Stimulated activated CD8-positive, alpha-beta memory T cell treated with anti-CD3 and anti-CD28 coated beads, Interleukin-15, amount 100 ng/mL, for 24 hours (primary cell): Measurements from ENCODE around the gene ANKRD40CL.
"Not testable (repeated sequence)": the region's sequence is repeated elsewhere in the genome, so short reads cannot be mapped to it uniquely, and the experiment has no call there.

ENCODE experiments used
- DNase-seq: peaks from one replicate; pipeline ENCODE4 v3.0.0-alpha.2; 2020; ENCODE audit warnings: low read depth

ANKRD40CL gene

DNA sequence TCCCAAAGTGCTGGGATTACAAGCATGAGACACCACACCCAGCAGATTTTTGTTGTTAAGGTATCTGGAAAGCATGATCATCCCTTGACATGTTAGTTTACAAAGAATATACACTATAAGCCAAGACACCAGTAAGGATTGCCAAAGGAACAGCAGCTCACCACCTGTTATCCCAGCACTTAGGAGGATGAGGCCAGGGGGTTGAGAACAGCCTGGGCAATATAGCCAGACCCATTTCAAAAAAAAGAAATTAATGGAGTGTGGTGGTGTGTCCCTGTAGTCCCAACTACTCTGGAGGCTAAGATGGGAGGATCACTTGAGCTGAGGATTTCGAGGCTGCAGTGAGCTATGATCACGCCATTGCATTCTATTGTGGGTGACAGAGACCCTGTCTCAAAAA, 5.1 kb downstream of the ANKRD40CL start:
- DNase-seq = no peak

DNA sequence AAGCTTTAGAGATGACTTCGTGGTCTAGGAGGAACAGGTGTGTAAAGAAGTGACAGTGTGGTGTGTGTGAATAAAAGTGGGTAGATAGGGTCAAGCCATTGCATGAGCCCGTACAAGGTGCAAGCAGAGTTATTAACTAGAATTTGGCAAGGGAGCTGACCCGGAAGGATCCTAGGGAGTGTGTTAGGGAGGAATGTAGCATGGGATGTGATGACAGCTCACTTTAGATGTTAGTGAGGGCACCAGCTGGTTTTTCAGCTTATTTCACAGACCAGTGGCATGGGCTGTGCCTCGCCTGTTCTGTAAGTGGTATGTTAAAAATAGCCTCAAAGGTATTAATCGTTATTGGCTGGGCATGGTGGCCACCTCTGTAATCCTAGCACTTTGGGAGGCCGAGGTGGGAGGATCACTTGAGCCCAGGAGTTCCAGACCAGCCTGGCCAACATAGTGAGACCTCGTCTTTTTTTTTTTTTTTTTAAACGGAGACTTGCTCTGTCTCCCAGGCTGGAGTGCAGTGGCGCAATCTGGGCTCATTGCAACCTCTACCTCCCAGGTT, 8.3 kb downstream of the ANKRD40CL start:
- DNase-seq = no peak

DNA sequence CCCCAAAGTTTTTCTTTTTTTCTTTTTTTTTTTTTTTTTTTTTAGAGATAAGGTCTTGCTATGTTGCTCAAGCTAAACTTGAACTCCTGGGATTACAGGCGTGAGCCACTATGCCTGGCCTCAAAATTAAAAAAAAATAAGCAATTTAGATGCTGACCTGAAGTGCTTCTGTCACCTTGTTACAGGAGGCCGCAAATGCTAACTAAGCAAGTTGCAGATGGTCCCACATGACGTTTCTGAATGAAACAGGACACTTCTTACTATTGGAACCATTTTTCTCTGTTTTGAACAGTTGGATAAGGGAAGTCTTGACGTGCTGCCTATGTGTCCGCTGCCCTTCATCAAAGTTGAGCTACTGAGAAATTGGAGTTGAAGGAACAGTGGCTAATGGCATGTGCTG, 8.8 kb downstream of the ANKRD40CL start:
- DNase-seq = no peak

DNA sequence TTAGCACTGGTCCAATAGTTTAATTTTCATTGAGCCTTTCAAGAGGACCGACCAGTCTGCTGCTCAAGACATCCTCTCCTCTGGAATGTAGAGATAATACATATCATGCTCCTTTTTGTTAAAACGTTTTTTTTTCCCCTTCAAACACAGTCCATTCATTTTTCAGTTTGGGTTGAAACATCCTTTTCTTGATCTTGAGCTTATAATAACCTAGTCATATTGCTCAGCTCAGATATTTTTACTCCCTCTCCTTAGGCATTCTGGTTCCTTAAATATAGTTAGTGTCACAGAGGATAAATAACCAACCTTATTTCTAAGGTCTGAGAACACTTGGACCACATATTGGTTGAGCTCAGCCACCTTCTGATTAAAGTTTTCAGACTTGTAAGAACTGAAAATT, 12.8 kb downstream of the ANKRD40CL start:
- DNase-seq = no peak

DNA sequence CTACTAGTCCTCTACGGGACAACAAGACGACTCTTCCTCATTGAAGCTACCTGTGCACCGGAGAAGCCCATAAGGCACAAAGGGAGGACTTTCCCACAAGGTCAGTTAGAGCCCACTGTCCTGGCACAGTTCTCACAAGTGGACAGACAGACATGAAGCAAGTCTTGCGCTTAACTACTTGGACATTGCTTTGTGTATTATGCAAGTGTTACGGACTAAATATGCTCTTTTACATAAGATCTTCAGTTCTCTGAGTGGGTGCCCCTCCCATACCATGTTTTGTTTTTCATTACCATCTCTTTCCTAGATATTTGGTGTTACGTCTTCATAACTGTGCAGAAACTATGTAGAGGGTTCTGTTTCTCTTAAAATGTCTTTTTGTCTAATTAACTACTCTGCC, 18.1 kb downstream of the ANKRD40CL start:
- DNase-seq = no peak

DNA sequence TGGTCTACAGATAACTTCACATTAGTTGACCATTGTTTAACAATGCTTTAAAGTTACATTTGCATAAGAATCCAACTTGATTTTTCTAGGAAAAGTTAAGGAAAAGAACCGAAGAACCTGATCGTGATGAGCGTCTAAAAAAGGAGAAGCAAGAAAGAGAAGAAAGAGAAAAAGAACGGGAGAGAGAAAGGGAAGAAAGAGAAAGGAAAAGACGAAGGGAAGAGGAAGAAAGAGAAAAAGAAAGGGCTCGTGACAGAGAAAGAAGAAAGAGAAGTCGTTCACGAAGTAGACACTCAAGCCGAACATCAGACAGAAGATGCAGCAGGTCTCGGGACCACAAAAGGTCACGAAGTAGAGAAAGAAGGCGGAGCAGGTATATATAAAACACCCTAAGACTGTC, 21.7 kb downstream of the ANKRD40CL start:
- DNase-seq = no peak

DNA sequence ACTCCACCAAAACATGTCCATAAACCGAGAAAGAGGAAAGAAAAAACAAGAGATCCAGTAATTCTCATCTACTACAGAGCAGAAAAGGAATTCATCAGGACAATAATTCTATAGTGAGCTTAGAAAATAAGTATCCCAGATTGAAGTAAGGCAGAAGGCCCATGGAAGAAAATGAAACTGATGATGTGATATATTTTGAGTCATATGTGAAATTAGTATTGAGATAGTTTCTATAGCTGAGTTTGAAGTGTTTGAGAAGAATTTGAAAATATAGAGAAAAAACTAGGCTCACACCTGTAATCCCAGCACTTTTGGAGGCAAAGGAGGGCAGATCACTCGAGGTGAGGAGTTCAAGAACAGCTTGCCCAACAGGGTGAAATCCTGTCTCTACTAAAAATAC, 28.2 kb downstream of the ANKRD40CL start:
- no peak for DNase-seq

DNA sequence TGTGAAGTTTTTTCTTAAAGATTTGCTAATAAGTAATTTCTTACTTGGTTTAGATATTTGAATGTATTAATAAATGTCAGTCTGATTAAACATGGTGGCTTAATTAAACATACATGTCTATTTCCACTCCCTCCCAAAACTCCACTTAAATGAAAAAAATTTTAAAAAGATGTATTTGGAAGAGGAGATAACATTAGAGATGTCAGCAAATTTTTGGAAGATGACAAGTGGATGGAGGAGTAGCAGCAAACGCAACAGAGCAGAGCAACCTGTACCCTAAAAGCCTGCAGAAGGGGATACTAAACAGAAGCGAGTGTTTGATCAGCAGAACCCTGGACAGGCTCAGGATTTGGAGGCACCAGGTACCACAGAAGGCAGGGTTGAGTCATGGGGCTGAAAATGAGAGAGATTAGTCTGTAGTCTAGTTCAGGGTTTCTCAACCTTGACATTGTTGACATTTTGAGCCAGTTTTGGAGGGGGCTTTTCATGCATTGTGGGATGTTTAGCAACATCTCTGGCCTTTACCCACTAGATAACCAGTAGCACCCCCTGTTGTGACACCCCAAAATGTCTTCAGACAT, 30.1 kb downstream of the ANKRD40CL start:
- DNase-seq = no peak

DNA sequence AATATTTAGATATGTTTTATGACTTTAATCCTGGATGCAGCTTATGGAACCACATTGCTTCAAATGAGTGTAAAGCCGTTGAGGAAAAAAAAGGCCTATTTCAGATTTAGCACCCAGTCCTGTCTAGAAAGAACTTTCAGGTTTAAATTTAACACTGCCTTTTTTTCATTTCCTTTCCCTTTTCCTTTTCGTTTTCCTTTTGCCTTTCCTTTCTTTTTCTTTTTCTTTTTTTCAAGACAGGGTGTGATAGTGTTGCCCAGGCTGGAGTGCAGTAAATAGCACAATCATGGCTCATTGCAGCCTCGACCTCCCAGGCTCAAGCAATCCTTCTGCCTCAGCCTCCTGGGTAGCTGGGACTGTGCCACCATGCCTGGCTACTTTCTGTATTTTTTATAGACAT, 32.0 kb downstream of the ANKRD40CL start:
- DNase-seq = no peak

DNA sequence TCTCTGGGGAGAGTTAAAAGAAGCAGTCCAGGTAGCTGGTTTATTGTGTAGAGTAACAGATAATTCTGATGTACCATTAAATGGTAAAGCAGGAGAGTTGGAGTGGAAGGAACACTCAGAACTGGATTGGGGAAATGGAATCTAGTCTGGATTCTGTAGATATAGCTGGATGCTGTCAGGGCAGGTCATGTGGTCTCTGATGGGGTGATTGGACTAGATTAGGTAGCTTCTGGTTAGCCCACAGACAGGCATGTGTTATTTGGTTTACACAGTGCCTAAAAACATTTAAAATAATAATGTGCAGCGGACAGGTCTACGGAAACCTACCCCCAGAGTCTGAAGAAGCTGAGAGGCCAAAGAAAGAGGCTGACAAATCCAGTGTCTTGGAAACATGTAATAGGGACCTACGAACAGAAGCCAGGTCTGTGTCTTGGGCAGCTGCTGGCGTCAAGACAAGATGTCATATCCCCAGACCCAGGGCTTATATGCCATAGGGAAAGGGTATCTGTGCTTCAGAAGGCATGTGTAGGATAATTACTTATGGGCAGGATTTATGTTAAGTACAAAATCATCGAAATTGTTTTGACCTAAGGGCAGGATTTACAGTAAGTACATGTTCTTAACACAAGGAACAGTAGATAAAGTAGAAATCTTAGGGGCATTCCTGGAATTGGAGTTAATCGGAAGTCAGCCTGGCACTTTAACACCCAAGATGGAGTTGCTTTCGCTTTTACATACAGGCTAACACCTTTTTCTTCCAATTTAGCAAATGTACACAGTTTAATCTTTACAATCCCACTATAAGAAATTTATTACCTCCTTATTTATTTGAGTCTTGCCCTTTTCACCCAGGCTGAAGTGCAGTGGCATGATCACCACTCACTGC, 35.5 kb downstream of the ANKRD40CL start:
- DNase-seq = no peak

DNA sequence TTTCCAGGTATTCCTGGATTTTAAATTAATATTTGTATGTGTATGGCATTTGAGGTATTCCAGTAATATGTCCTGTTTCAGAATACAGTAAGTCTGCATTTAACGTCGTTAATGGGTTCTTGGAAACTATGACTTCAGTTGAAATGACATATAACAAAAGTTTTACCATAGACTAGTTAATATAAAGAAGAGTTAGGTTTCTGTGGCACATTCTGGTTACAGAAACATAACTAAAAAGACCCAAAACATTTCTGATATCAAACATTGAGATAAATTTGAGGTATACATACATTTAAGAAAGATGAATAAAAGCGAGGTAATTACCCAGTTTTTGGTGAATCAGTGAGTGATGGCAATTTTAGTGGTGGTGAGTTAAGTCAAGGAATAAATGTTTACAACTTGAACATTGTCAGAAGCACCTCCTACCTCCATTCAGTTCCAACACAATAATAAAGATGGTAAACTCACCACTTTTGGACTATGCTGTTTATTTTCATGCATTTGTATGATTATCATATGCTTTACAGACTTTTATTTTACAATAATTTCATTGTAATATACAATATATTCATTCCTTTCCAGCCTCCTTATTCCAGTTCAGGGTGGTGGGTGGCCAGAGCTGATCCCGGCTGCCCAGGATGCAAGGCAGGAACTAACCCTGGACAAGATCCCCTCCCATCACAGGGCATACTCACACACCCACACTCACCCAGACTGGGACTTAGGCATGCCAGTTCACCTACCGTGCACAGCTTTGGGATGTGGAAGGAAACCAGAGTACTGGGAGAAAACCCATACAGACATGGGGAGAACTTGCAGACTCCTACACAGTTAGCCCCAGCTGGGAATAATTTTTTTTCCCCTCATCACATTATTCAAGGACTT, 38.2 kb downstream of the ANKRD40CL start:
- DNase-seq = no peak

DNA sequence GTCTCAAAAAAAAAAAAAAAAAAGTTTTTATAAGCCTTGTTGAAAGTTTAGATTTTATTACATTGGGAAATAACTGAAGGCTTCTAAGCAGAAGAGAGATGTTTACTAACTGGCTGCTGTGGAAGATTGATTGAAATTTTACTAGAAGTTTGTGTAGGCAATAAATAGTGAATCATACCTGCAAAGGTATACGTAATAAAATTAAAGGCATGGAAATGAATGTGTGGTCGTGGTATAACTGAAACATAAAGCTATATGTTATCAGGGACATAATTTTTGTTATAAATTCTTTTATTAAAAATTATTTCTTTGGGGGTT, 39.2 kb downstream of the ANKRD40CL start:
- DNase-seq = no peak

DNA sequence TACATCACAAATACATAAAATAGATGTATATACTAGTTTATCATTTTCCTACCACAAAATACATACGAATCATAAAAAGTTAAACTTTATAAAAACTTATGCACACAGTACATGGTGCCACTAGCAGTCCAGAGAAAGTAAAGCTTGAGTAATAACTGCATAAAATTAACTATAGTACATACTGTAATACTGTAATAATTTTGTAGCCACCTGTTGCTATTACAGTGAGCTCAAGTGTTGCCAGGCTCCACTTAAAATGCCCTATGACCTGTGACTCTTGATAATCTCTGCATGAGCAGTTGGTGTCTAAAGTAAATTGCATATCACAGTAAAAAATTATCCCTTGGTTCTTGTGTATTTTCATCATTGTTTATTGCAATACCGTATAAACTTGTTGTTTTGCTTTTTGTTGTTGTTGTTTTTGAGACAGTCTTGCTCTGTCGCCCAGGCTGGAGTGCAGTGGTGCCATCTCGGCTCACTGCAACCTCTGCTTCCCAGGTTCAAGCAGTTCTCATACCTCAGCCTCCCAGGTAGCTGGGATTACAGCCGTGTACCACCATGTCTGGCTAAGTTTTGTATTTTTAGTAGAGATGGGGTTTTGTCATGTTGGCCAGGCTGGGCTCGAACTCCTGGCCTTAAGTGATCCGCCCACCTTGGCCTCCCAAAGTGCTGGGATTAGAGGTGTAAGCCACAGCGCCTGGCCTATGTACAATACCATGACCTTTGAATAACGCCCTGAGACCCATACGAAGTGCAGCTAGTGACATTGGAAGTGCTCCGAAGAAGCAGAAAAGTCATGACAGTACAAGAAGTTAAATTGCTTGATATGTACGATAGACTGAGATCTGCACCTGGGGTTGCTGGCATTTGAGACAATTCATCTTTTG, 41.3 kb downstream of the ANKRD40CL start:
- no peak for DNase-seq

DNA sequence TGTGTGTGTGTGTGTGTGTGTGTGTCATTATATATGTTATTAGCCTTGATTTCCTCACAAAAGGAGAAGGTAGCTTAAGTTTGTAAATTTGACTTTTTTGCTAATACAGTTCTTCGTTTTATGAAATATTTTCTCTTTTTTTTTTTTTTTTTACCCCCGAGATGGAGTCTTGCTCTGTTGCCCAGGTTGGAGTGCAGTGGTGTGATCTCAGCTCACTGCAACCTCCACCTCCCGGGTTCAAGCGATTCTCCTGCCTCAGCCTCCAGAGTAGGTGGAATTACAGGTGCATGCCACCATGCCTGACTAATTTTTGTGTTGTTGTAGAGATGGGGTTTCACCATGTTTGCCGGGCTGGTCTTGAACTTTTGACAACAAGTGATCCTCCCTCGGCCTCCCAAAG, 42.7 kb downstream of the ANKRD40CL start:
- DNase-seq = not testable (repeated sequence)

DNA sequence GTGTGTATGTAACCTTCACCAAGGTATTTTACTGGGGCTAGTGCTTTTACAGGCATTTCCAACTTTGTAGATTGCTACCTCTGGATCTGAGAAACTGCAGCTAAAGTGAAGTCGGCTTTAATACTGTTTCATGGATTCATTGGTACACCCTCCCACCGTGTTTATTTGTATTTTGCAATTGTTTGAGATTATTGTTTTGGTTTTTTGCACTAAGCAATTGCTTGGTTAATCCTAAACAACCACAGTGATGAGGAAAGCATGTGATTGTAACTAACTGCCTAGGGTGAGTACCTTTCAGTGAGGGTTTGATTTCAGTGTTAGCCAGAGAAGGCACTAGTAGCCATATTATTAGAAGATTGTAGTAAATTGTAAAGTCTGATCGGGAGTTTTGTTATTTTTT, 44.6 kb downstream of the ANKRD40CL start:
- no peak for DNase-seq

DNA sequence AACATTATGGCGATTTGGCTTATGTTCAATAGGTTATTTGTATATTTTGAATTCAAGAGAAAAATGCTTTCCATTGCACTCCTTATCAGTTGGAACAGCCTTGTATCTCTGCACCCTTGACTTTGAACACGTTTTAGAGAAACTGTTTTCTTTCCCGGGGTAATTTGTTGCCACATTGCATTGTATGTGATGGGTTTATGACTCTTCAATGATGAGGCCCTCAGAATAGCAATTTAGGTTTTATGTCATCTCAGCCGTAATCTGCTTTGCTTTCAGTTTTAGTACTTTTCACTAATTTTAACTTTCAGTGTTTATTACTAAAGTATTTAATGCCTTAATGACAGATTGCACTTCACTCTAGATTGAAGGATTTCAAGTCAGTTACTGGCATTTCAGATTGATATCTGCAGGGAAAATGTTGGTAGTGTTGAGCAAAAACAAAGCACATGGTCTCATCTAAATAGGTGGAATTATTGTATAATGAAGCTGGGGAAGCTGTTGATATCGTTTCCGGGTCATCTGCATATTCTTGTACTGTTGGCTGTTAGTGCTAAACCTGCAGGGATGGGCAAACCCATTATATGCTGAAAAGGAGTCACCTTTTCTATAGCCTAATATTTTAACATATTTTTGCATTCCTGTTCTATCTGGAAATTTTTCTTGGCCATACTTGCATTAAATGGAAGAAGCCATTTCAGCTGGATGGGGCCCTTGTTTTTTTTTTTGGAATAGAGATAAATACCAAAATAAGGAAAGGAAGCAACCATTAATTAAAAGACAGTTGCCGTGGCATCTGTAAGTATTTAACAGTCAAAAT, 45.9 kb downstream of the ANKRD40CL start:
- DNase-seq = no peak

DNA sequence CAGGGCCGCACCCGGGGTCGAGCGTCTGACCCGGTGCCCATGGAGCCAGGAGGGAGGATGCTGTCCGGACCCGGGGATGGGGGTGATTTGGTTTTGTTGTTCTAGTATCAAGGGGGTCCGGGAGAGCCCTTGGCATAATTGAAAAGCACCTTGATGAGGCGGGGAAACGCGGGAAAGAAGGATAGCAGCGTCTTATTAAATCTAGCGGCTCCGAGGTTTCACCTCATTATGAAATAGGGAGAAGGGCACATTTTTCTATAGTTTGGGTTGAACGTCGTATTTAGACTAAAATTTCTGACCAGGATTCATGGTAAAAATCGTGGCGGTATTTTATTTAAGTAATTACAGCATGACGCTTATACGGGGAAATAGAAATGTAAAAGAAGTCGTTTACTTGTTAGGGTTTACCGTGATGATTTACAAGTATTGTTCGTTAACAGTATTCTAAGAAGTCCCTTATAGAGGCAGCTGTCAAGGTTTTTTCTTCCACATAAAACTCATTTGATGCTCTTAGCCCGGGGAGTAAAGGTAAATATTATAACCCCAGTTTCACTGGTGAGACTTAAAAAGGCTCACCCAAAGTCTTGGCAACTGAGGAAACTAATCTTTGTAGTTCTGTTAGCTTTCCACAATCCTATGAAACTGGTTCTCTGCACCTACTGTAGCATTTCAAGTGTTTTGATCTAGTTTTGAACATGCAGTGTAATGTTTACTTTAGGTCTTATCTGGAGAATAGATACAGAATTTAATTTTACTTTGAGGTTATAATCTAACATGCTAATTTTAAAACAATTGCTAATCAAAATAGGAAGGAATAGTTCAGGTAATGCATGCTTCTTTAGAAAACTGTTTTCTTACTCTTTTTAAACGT, 47.2 kb downstream of the ANKRD40CL start:
- peak; percentile 22 for DNase-seq

DNA sequence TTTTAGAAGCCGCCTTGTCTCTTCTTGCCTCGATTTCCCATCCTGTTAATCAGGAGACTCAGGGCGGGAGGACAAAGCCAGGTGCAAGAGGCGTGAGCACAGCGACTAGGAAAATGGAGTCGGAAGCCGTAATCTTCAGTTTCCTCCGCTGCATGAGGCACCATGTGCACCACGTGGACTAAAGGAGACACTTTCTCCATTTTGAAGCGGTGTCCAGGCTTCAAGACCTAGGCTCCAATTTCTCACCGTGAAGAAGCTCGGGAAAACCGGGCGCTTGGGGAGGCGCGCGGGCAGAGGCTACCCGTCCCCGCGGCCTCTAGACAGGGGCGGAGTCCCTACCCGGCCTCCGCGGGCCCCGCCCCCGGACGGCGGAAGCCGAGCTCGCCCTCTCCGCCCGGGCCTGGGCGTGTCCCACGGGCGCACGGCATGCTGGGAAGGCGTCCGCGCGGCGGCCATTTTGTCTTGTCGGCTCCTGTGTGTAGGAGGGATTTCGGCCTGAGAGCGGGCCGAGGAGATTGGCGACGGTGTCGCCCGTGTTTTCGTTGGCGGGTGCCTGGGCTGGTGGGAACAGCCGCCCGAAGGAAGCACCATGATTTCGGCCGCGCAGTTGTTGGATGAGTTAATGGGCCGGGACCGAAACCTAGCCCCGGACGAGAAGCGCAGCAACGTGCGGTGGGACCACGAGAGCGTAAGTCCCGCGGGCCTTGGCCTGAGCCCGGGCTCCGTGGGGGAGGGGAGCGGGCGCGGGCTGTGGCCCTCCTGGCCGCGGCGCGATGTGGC, 48.0 kb downstream of the ANKRD40CL start, which contains the start of gene LUC7L3:
LUC7L3 (plus strand) TSS at position 460 of the 780 bp plus-strand sequence; CDS start at position 590, 130 bp downstream.
- peak; percentile 87 for DNase-seq

DNA sequence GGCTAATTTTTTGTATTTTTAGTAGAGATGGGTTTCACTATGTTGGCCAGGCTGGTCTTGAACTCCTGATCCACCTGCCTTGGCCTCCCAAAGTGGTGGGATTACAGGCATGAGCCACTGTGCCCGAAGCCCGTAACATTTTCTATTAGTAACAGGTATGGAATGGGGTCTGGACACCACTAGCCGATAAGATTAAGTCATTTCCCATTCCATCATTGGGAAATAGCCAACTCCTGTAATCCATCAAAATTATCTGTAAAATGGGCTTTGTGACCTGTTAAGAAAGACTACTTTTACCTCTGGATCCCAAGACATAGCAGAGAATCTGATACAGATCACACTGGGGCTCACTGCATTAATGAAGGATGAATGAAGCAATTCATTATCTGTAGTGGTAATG, 51.8 kb downstream of the ANKRD40CL start:
- no peak for DNase-seq
